Uterus (tissue), 2 donors: ENCODE measurements around the gene WIPI1.

Experiments
- POLR2A ChIP-seq, 2 donors: fragments of 450-650 bp; IDR thresholded peaks; one replicate each; pipeline ENCODE4 v1.6.1; 2016; ENCODE audit warnings: antibody characterized with exemption in 2 of 2, mild to moderate bottlenecking in 1 of 2, moderate library complexity in 1 of 2
- TF ChIP-seq, protein P1 (sequence below), 4 experiments: fragments of 200-600 bp in 2 of 4; fragments of 450-650 bp in 2 of 4; sonication (generic) in 2 of 4; IDR thresholded peaks; one replicate each; pipeline ENCODE4 v1.5.1; 2016 to 2019; ENCODE audit warnings: antibody characterized with exemption in 4 of 4, mild to moderate bottlenecking in 2 of 4, moderate library complexity in 1 of 4

DNA sequence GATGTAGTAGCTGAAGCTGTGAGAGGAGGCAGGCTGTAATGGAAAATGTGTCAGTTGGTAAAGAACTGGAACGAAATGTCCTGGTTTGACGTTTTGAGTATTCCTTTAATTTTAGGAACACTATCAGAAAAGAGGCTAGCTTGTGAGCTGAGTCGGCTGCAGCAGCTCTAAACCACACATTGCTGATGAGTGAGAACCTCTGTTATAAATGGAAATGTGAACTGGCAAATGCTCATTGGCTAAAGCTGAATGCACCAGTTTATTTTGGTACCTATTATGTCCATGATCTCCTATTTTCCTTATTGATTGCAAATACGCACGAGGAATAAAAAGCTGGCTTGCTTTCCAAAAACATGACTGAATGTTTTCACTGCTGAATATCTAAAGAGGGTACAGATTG is 11.0 kb upstream of the WIPI1 start:
- TF ChIP-seq, protein P1, sequence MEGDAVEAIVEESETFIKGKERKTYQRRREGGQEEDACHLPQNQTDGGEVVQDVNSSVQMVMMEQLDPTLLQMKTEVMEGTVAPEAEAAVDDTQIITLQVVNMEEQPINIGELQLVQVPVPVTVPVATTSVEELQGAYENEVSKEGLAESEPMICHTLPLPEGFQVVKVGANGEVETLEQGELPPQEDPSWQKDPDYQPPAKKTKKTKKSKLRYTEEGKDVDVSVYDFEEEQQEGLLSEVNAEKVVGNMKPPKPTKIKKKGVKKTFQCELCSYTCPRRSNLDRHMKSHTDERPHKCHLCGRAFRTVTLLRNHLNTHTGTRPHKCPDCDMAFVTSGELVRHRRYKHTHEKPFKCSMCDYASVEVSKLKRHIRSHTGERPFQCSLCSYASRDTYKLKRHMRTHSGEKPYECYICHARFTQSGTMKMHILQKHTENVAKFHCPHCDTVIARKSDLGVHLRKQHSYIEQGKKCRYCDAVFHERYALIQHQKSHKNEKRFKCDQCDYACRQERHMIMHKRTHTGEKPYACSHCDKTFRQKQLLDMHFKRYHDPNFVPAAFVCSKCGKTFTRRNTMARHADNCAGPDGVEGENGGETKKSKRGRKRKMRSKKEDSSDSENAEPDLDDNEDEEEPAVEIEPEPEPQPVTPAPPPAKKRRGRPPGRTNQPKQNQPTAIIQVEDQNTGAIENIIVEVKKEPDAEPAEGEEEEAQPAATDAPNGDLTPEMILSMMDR (IDR thresholded peaks at IDR 0.05): no peak
- TF ChIP-seq POLR2A (IDR thresholded peaks at IDR 0.05): no peak
